BJ (cell line): ENCODE measurements around the gene ABLIM1. TPM values are rescaled to one million over a fixed set of nuclear protein-coding genes. Genes with fewer than 3 reads are reported as not detected.

Experiments used
- CTCF ChIA-PET: fragments of 350-600 bp; formaldehyde crosslinking; extraction: SDS; loops from one replicate; lab custom pipeline; 2021; ENCODE audit warnings: antibody characterized with exemption, inconsistent platforms; lab: Yijun Ruan, JAX
- POLR2A ChIA-PET: fragments of 300-600 bp; sonication (Branson Sonifier 250); formaldehyde crosslinking; extraction: SDS; loops from one replicate; lab custom pipeline; 2021; ENCODE audit warnings: antibody characterized with exemption; lab: Charles Lee
- DNase-seq: peaks from one replicate; pipeline ENCODE4 v3.0.0-alpha.2; 2011; ENCODE audit warnings: low read depth
- H3K27me3 ChIP-seq: 2 replicates; pipeline ENCODE4 v1.6.0; 2011; ENCODE audit warnings: low read length; ENCODE audit not compliant: control insufficient read depth, insufficient read depth
- H3K36me3 ChIP-seq: 2 replicates; pipeline ENCODE4 v1.5.1; 2011; ENCODE audit warnings: low read length; ENCODE audit not compliant: control insufficient read depth, insufficient read depth
- H3K4me3 ChIP-seq: 2 replicates; pipeline ENCODE4 v1.5.1; 2011; ENCODE audit warnings: low read depth, mild to moderate bottlenecking, control low read depth, low read length
- polyA plus RNA-seq: library from polyadenylated mRNA; depleted of rRNA; stranded (reverse); fragments of >200 nt; gene quantifications from 2 replicates; pipeline ENCODE4 v1.2.3, GENCODE V29; 2011; rRNA removed
- small RNA-seq: library from RNA; depleted of rRNA; stranded (forward); fragments of <200 nt; gene quantifications from one replicate; pipeline ENCODE3, GENCODE V24; 2012; ENCODE audit warnings: low replicate concordance, low read depth; ENCODE audit not compliant: insufficient read length
- TF ChIP-seq, protein P1 (sequence below): IDR thresholded peaks from 2 replicates; pipeline ENCODE4 v1.5.1; 2011; ENCODE audit warnings: low read depth, mild to moderate bottlenecking, control low read depth, inconsistent platforms, low read length, moderate library complexity; ENCODE audit not compliant: insufficient read depth

The ABLIM1 gene
- polyA plus RNA-seq, 1 experiment, result 14.4 TPM

- no peaks in the 10 kb centered on the region; the same call in 1 of the 2 replicates for H3K27me3 ChIP-seq
- ChIA-PET POLR2A (no interaction called here), CTCF (no interaction called here)
- H3K36me3 ChIP-seq, result no peaks in the 10 kb centered on the region
- DNase-seq, result no peak
- TF ChIP-seq, protein P1, sequence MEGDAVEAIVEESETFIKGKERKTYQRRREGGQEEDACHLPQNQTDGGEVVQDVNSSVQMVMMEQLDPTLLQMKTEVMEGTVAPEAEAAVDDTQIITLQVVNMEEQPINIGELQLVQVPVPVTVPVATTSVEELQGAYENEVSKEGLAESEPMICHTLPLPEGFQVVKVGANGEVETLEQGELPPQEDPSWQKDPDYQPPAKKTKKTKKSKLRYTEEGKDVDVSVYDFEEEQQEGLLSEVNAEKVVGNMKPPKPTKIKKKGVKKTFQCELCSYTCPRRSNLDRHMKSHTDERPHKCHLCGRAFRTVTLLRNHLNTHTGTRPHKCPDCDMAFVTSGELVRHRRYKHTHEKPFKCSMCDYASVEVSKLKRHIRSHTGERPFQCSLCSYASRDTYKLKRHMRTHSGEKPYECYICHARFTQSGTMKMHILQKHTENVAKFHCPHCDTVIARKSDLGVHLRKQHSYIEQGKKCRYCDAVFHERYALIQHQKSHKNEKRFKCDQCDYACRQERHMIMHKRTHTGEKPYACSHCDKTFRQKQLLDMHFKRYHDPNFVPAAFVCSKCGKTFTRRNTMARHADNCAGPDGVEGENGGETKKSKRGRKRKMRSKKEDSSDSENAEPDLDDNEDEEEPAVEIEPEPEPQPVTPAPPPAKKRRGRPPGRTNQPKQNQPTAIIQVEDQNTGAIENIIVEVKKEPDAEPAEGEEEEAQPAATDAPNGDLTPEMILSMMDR, result no peak
- no peak overlapping the region for H3K4me3 ChIP-seq
These were observed 273.5 kb downstream of the ABLIM1 start for GRCh38 chr10:114384601-114385000.

DNA sequence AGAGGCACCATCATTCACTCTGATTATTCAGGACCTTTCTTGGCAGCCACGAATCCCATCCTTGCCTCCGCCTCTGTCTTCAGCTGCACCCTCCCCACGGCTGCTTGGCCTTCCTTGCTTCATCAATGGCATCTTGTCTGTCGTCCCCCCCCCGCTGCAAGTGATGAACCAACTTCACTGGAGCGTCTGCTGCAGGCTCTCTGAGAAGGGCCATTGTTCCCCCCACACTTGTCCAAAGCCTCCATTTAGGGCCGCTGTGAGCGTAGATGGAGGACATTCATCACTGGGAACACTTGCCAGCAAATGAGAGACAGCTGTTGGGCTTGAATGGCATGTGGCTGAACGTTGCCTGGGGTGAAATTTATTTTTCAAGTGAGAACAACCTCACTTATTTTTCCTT, 273.9 kb downstream of the ABLIM1 start:
- DNase-seq, result no peak
- H3K27me3 ChIP-seq, result no peaks in the 10 kb centered on the region; the same call in 1 of the 2 replicates
- TF ChIP-seq, protein P1, result no peak
- POLR2A ChIA-PET, result no interaction called here
- no peaks in the 10 kb centered on the region for H3K36me3 ChIP-seq
- H3K4me3 ChIP-seq, result no peak overlapping the region
- CTCF ChIA-PET, result interaction anchor here (1.4 kb wide), 1 partner anchor 14 kb away, joined by 4 read pairs; no protein-coding TSS in a partner anchor

Small RNA genes within 50 kb of the gene (small RNA-seq; reads per million reads assigned to genes)
- gene RN7SL384P, result not detected

Other genes with a start within 250 kb of the ABLIM1 start
- gene FHIP2A, start 163.5 kb upstream of the ABLIM1 start, polyA plus RNA-seq, result 13.4 and 22.2 TPM in 2 replicates